MCF 10A (cell line): ENCODE measurements around the gene RHBDL1. TPM values are rescaled to one million over a fixed set of nuclear protein-coding genes. Genes with fewer than 3 reads are reported as not detected.

Source experiments
- BruUV-seq: library from RNA; stranded (reverse); fragments of 400-500 nt; replicated peaks from 2 replicates; lab custom pipeline; 2021; lab: Mats Ljungman, UMichigan
- CTCF ChIA-PET: fragments of 300-600 bp; sonication (Branson Sonifier 250); formaldehyde crosslinking; extraction: SDS; loops from one replicate; lab custom pipeline; 2021; ENCODE audit warnings: antibody characterized with exemption, inconsistent platforms; lab: Yijun Ruan, JAX
- POLR2A ChIA-PET: fragments of 300-600, 350-650 bp; sonication (Branson Sonifier 250); formaldehyde crosslinking; extraction: SDS; loops from one replicate; lab custom pipeline; 2020; ENCODE audit warnings: antibody characterized with exemption, inconsistent platforms; lab: Yijun Ruan, JAX
- DNase-seq: peaks from one replicate; pipeline ENCODE4 v3.0.0-alpha.2; 2018; ENCODE audit not compliant: unreplicated experiment
- H3K27ac Mint-ChIP-seq: one replicate; pipeline ENCODE4 v1.8.0; 2022; ENCODE audit warnings: mild to moderate bottlenecking, low read depth, mixed read lengths; ENCODE audit not compliant: unreplicated experiment
- H3K27me3 Mint-ChIP-seq: one replicate; pipeline ENCODE4 v1.8.0; 2022; ENCODE audit warnings: mixed read lengths; ENCODE audit not compliant: insufficient read depth, unreplicated experiment
- H3K36me3 Mint-ChIP-seq: one replicate; pipeline ENCODE4 v1.8.0; 2022; ENCODE audit warnings: mild to moderate bottlenecking, moderate library complexity, mixed read lengths; ENCODE audit not compliant: insufficient read depth, unreplicated experiment
- H3K4me1 Mint-ChIP-seq: one replicate; pipeline ENCODE4 v1.8.0; 2022; ENCODE audit warnings: mixed read lengths; ENCODE audit not compliant: insufficient read depth, unreplicated experiment
- H3K4me3 Mint-ChIP-seq: one replicate; pipeline ENCODE4 v1.8.0; 2022; ENCODE audit warnings: mild to moderate bottlenecking, moderate library complexity, mixed read lengths; ENCODE audit not compliant: unreplicated experiment
- H3K9me3 Mint-ChIP-seq: one replicate; pipeline ENCODE4 v1.8.0; 2022; ENCODE audit warnings: mixed read lengths; ENCODE audit not compliant: unreplicated experiment
- CTCF ChIP-seq: fragments of 200-600 bp; IDR thresholded peaks from one replicate; pipeline ENCODE4 v1.8.0; 2022; ENCODE audit warnings: antibody characterized with exemption, mild to moderate bottlenecking; ENCODE audit not compliant: unreplicated experiment
- intact Hi-C: fragments of 100-400 bp; cut with micrococcal nuclease; formaldehyde crosslinking; loops from 2 replicates; pipeline ENCODE4 v1.14.1; 2022
- total RNA-seq: library from RNA; stranded (reverse); gene quantifications from 2 replicates; pipeline ENCODE4 v1.2.3, GENCODE V29; 2022

Gene RHBDL1
- total RNA-seq, 1 experiment from 2014 or later = 3.0 TPM

- no TSS peak for BruUV-seq
- Mint-ChIP-seq H3K27me3 (no peaks in the 10 kb centered on the region), H3K9me3 (no peaks in the 10 kb centered on the region), H3K36me3 (peaks cover 19% of the 10 kb centered on the region), H3K27ac (peak within 1 kb of the TSS; percentile 16), H3K4me1 (peaks cover 21% of the 10 kb centered on the region), H3K4me3 (peak within 1 kb of the TSS; percentile 76)
- no peak for TF ChIP-seq CTCF
- intact Hi-C loops = no loop called here
- ChIA-PET CTCF (interaction anchor here (0.5 to 1.6 kb wide), 5 partner anchors 8 to 71 kb away, joined by 3 to 6 read pairs (median 4); no protein-coding TSS in a partner anchor), POLR2A (interaction anchor here (0.6 to 8.8 kb wide), 20 partner anchors 9 to 706 kb away, joined by 3 to 124 read pairs (median 4); partner anchors contain the start of genes ANTKMT, CCDC78, CHTF18 and CIAO3)
- peak; percentile 83 for DNase-seq
Observed at GRCh38 chr16:714558-715476, 39.3 kb downstream of the RHBDL1 start, which contains the start of gene METRN. METRN (plus strand) TSS chr16:715118; CDS start chr16:715290, 172 bp downstream.

DNA sequence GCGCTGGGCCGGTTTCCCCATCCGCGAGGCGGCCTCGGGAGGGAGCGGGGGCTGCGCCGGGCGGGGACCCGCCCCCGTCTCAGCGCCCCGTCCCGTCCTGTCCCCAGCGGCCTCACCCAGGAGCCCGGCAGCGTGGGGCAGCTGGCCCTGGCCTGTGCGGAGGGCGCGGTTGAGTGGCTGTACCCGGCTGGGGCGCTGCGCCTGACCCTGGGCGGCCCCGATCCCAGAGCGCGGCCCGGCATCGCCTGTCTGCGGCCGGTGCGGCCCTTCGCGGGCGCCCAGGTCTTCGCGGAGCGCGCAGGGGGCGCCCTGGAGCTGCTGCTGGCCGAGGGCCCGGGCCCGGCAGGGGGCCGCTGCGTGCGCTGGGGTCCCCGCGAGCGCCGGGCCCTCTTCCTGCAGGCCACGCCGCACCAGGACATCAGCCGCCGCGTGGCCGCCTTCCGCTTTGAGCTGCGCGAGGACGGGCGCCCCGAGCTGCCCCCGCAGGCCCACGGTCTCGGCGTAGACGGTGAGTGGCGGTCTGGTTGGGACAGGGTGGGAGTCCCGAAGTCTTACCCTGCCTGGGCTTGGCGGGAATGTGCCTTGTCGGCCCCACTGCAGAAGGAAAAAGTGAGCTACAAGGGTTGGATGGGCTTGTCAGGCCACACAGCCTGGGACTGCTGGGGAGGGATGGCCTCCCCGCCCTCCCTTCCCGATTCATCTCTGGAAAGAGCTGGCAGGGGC is 40.2 kb downstream of the RHBDL1 start:
- DNase-seq = no peak
- H3K9me3 Mint-ChIP-seq = no peaks in the 10 kb centered on the region
- no peak for TF ChIP-seq CTCF
- intact Hi-C loops = no loop called here
- no peak overlapping the region for H3K27ac Mint-ChIP-seq
- no peaks in the 10 kb centered on the region for H3K27me3 Mint-ChIP-seq
- peaks cover 27% of the 10 kb centered on the region for H3K36me3 Mint-ChIP-seq
- ChIA-PET CTCF (interaction anchor here (0.5 to 2.0 kb wide), 9 partner anchors 8 to 1233 kb away, joined by 3 to 6 read pairs (median 3); partner anchors contain the start of gene CCDC78), POLR2A (interaction anchor here (0.6 to 8.8 kb wide), 23 partner anchors 8 to 705 kb away, joined by 3 to 124 read pairs (median 4); partner anchors contain the start of genes ANTKMT, CCDC78, CHTF18 and CIAO3)
- no TSS peak for BruUV-seq
- peaks cover 16% of the 10 kb centered on the region for H3K4me1 Mint-ChIP-seq
- H3K4me3 Mint-ChIP-seq = peak overlapping the region; percentile 76

DNA sequence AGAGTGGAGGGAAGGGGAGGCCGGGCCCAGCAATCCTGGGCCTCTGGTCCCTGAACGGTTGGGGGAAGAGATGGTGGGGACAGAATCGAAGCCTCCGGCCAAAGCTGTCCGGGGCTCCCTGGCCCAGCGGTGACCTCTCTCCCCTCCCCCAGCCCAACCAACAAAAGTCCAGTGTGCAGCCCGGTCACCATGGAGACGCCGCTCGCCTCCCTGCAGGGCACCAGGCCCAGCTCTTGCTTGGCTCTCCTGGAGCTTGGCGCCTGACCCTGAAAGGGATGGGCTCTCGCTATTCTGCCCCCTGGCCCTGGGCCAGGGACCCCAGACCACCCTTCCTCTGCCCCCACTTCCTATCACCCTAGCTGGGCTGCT is 40.7 kb downstream of the RHBDL1 start:
- peaks cover 16% of the 10 kb centered on the region for H3K4me1 Mint-ChIP-seq
- peak overlapping the region; percentile 76 for H3K4me3 Mint-ChIP-seq
- no peak overlapping the region for H3K27ac Mint-ChIP-seq
- TF ChIP-seq CTCF = no peak
- ChIA-PET POLR2A (interaction anchor here (0.6 to 8.8 kb wide), 14 partner anchors 8 to 123 kb away, joined by 3 to 124 read pairs (median 4); partner anchors contain the start of genes ANTKMT, CCDC78, CHTF18 and CIAO3), CTCF (interaction anchor here (0.6 to 2.0 kb wide), 8 partner anchors 9 to 1233 kb away, joined by 3 to 6 read pairs (median 3); partner anchors contain the start of gene CCDC78)
- peaks cover 26% of the 10 kb centered on the region for H3K36me3 Mint-ChIP-seq
- intact Hi-C loops = no loop called here
- no peaks in the 10 kb centered on the region for H3K9me3 Mint-ChIP-seq
- DNase-seq = peak; percentile 44
- no TSS peak for BruUV-seq
- no peaks in the 10 kb centered on the region for H3K27me3 Mint-ChIP-seq
